Hepatocyte (in vitro differentiated cells): ENCODE data around the gene ARHGAP12. TPM values are rescaled to one million over a fixed set of nuclear protein-coding genes. Genes with fewer than 3 reads are reported as not detected.

ENCODE experiments used
- DNase-seq: peaks from one replicate; pipeline ENCODE4 v3.0.0-alpha.2; 2016; ENCODE audit warnings: low spot score
- H2AFZ ChIP-seq: fragments of 200-600 bp; sonication (generic); 2 replicates; pipeline ENCODE4 v1.6.0; 2016; ENCODE audit warnings: antibody characterized with exemption, mild to moderate bottlenecking
- H3K27ac ChIP-seq: fragments of 200-600 bp; sonication (generic); 2 replicates; pipeline ENCODE4 v1.5.1; 2016; ENCODE audit warnings: mild to moderate bottlenecking
- H3K27me3 ChIP-seq: fragments of 200-600 bp; sonication (generic); 2 replicates; pipeline ENCODE4 v1.6.1; 2016
- H3K36me3 ChIP-seq: fragments of 200-600 bp; sonication (generic); replicated peaks from 2 replicates; pipeline ENCODE4 v1.5.1; 2016; ENCODE audit warnings: low read depth; ENCODE audit not compliant: insufficient read depth
- H3K4me1 ChIP-seq: fragments of 200-600 bp; sonication (generic); 2 replicates; pipeline ENCODE4 v1.5.1; 2016; ENCODE audit warnings: mild to moderate bottlenecking, moderate library complexity; ENCODE audit not compliant: insufficient read depth
- H3K4me2 ChIP-seq: fragments of 200-600 bp; sonication (generic); 2 replicates; pipeline ENCODE4 v1.6.0; 2016
- H3K4me3 ChIP-seq: fragments of 200-600 bp; sonication (generic); 2 replicates; pipeline ENCODE4 v1.5.1; 2016; ENCODE audit warnings: mild to moderate bottlenecking
- H3K79me2 ChIP-seq: fragments of 200-600 bp; sonication (generic); 2 replicates; pipeline ENCODE4 v1.6.0; 2017; ENCODE audit warnings: mild to moderate bottlenecking
- H3K9me2 ChIP-seq: fragments of 200-600 bp; sonication (generic); replicated peaks from 2 replicates; pipeline ENCODE4 v1.6.0; 2017; ENCODE audit warnings: mild to moderate bottlenecking; ENCODE audit not compliant: insufficient read depth
- H3K9me3 ChIP-seq: fragments of 200-600 bp; sonication (generic); 2 replicates; pipeline ENCODE4 v1.5.1; 2016; ENCODE audit warnings: low read depth, mild to moderate bottlenecking
- H4K20me1 ChIP-seq: fragments of 200-600 bp; sonication (generic); 2 replicates; pipeline ENCODE4 v1.6.0; 2016; ENCODE audit warnings: mild to moderate bottlenecking; ENCODE audit not compliant: insufficient read depth, poor library complexity, severe bottlenecking
- EZH2 ChIP-seq: fragments of 200-600 bp; sonication (generic); IDR thresholded peaks from 2 replicates; pipeline ENCODE4 v1.6.1; 2016; ENCODE audit warnings: antibody characterized with exemption, mild to moderate bottlenecking, borderline replicate concordance
- EZH2phosphoT487 ChIP-seq: fragments of 200-600 bp; sonication (generic); IDR thresholded peaks from one replicate; pipeline ENCODE4 v1.6.1; 2018; ENCODE audit warnings: antibody characterized with exemption, mild to moderate bottlenecking, low read depth, moderate library complexity; ENCODE audit not compliant: unreplicated experiment, severe bottlenecking
- WGBS: methylation state at CpG from one replicate; pipeline ENCODE4 v1.1.6; 2016; ENCODE audit warnings: low lambda C conversion rate; ENCODE audit errors: missing lambda C conversion rate; 5-methylcytosine and 5-hydroxymethylcytosine counted together
- polyA plus RNA-seq: library from polyadenylated mRNA; unstranded; fragments of >200 nt; fragmentation: Nextera tagmentation; extraction: Ambion mirVana; gene quantifications from 2 replicates; pipeline ENCODE4 v1.2.1, GENCODE V29; 2016
- total RNA-seq: library from RNA; depleted of rRNA; stranded (reverse); fragments of >200 nt; gene quantifications from 2 replicates; pipeline ENCODE4 v1.2.3, GENCODE V29; 2014
- TF ChIP-seq, protein P1 (sequence below): fragments of 200-600 bp; sonication (generic); IDR thresholded peaks from 2 replicates; pipeline ENCODE4 v1.5.1; 2016; ENCODE audit warnings: antibody characterized with exemption, mild to moderate bottlenecking; ENCODE audit not compliant: poor library complexity

ARHGAP12 gene
- total and polyA plus RNA-seq, 2 experiments from 2014 or later: 16.4 to 55.6 TPM

DNA sequence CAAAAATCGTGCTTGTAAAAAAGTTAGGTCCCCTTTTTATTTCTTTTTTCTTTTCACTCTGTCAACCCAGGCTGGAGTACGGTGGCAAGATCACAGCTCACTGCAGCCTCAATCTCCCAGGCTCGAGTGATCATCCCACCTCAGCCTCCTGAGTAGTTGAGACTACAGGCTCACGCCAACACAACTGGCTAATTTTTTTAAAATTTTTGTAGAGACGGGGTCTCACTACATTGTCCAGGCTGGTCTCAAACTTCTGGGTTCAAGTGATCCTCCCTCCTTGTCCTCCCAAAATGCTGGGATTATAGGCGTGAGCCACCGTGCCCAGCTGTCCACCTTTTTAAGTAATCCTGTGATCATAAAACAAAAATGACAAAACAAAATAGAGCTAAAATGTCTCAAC is 19.4 kb upstream of the ARHGAP12 start:
- Histone ChIP-seq H3K4me3 (no peak overlapping the region), H3K27ac (peak overlapping the region; percentile 72), H3K36me3 (no peaks in the 10 kb centered on the region), H3K9me2 (no peaks in the 10 kb centered on the region), H3K4me2 (peak overlapping the region; percentile 57), H3K79me2 (no peaks in the 10 kb centered on the region), H3K27me3 (no peaks in the 10 kb centered on the region), H3K9me3 (no peaks in the 10 kb centered on the region), H2AFZ (peak overlapping the region; percentile 57), H3K4me1 (peaks cover 19% of the 10 kb centered on the region), H4K20me1 (no peaks in the 10 kb centered on the region)
- TF ChIP-seq, protein P1, sequence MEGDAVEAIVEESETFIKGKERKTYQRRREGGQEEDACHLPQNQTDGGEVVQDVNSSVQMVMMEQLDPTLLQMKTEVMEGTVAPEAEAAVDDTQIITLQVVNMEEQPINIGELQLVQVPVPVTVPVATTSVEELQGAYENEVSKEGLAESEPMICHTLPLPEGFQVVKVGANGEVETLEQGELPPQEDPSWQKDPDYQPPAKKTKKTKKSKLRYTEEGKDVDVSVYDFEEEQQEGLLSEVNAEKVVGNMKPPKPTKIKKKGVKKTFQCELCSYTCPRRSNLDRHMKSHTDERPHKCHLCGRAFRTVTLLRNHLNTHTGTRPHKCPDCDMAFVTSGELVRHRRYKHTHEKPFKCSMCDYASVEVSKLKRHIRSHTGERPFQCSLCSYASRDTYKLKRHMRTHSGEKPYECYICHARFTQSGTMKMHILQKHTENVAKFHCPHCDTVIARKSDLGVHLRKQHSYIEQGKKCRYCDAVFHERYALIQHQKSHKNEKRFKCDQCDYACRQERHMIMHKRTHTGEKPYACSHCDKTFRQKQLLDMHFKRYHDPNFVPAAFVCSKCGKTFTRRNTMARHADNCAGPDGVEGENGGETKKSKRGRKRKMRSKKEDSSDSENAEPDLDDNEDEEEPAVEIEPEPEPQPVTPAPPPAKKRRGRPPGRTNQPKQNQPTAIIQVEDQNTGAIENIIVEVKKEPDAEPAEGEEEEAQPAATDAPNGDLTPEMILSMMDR: no peak
- TF ChIP-seq EZH2phosphoT487 (no peak), EZH2 (no peak)
- 90% methylated on average over 7 of the region's 7 CpGs for WGBS
- no peak for DNase-seq

DNA sequence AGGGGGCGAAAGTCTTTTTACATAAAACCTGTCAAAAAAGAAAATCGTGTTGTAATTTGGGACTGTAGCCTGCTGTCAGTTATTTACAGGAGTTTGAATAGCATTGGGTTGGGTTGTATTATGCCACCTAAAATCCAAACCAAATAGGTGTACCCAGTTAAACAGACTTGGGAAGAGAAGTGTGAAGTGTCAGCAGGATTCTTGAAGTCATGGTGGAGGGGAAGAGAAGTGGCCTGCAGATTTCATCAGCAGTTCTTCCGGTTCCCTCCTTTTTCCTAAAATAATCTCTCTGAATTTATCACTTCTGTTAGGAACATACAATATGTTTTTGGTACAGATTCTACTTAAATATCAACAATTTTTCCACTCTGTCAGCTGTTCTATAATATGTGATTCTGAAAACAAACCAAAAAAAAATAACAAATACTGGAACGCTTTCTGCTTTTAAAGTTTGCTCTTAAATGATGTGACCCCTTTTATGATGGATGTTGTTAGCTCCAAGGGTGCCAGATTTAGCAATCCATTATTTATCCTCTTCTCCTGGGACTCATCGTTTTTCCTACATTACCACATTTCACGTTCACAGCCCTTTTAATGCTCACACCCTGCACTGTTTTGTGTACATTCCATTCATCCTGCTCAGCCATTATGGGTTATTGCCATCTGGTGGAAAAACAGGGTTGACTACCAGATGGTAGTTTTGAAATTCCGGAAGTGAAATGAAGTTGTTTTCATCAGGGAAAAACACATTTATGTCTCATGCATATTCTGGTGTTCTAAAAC is 18.7 kb upstream of the ARHGAP12 start:
- Histone ChIP-seq H2AFZ (peak overlapping the region; percentile 57), H3K4me3 (no peak overlapping the region)
- 49% methylated on average over 7 of the region's 7 CpGs for WGBS

DNA sequence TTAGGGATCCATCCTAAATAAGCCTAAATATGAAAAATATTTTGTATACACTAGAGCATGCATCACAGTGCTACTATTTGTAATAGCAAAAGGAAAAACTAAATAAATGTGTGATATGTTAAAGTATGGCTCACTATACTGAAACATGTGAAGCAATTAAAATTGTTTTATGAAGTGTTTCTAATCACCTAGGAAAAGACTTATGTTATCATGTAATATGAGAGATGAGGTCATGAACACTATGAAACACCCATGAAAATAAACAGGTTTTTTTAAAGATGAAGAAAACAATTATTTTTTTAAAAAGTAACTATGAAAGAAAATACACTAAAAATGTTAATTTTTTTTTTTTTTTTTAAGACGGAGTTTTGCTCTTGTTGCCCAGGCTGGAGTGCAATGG is 16.8 kb upstream of the ARHGAP12 start:
- Histone ChIP-seq H2AFZ (no peak overlapping the region), H3K4me2 (no peak overlapping the region), H3K27ac (peak overlapping the region; percentile 91), H3K4me3 (no peak overlapping the region), H4K20me1 (no peaks in the 10 kb centered on the region), H3K9me3 (no peaks in the 10 kb centered on the region), H3K27me3 (no peaks in the 10 kb centered on the region), H3K4me1 (peaks cover 26% of the 10 kb centered on the region), H3K79me2 (no peaks in the 10 kb centered on the region), H3K9me2 (no peaks in the 10 kb centered on the region), H3K36me3 (no peaks in the 10 kb centered on the region)
- no peak for DNase-seq
- WGBS: 90% methylated on average over 1 of the region's 1 CpG
- no peak for TF ChIP-seq EZH2phosphoT487
- TF ChIP-seq, protein P1: no peak
- no peak for TF ChIP-seq EZH2

More for the DNA sequence above, 18.7 kb upstream of the ARHGAP12 start:
- no peaks in the 10 kb centered on the region for H4K20me1 ChIP-seq
- H3K27ac ChIP-seq: peak overlapping the region; percentile 72
- no peaks in the 10 kb centered on the region for H3K9me2 ChIP-seq
- TF ChIP-seq EZH2phosphoT487: no peak
- no peak for TF ChIP-seq EZH2
- TF ChIP-seq, protein P1: peak; percentile 62
- H3K4me2 ChIP-seq: peak overlapping the region; percentile 57
- peak; percentile 78 for DNase-seq
- H3K27me3 ChIP-seq: no peaks in the 10 kb centered on the region
- no peaks in the 10 kb centered on the region for H3K36me3 ChIP-seq
- no peaks in the 10 kb centered on the region for H3K9me3 ChIP-seq
- peaks cover 19% of the 10 kb centered on the region for H3K4me1 ChIP-seq
- H3K79me2 ChIP-seq: no peaks in the 10 kb centered on the region
